ENCODE results near the gene GPR17.

The GPR17 gene

GRCh38 chr2:127614246-127614645, 31.7 kb upstream of the GPR17 start:
- no peak for DNase-seq (ENCODE audit: low read depth in 2 of 3, low spot score in 2 of 3)

GRCh38 chr2:127614731-127615130, 31.2 kb upstream of the GPR17 start:
- DNase-seq (ENCODE audit: low read depth in 2 of 3, low spot score in 2 of 3), result no peak

GRCh38 chr2:127615511-127616166, 30.3 kb upstream of the GPR17 start:
- DNase-seq (ENCODE audit: low read depth in 2 of 3, low spot score in 2 of 3), result no peak

- DNase-seq (ENCODE audit: low read depth in 2 of 3, low spot score in 2 of 3), result no peak
Observed at GRCh38 chr2:127618551-127619202, 27.3 kb upstream of the GPR17 start.

- DNase-seq (ENCODE audit: low read depth in 2 of 3, low spot score in 2 of 3), result no peak
Observed at GRCh38 chr2:127619203-127619590, 26.8 kb upstream of the GPR17 start.

- DNase-seq (ENCODE audit: low read depth in 2 of 3, low spot score in 2 of 3), result no peak
Observed at GRCh38 chr2:127619877-127620705, 25.9 kb upstream of the GPR17 start.

- no peak for DNase-seq (ENCODE audit: low read depth in 2 of 3, low spot score in 2 of 3)
Observed at GRCh38 chr2:127620866-127621265, 25.1 kb upstream of the GPR17 start.

- DNase-seq (ENCODE audit: low read depth in 2 of 3, low spot score in 2 of 3), result no peak
Observed at GRCh38 chr2:127621981-127622431, 23.9 kb upstream of the GPR17 start.

- DNase-seq (ENCODE audit: low read depth in 2 of 3, low spot score in 2 of 3), result no peak
Observed at GRCh38 chr2:127622561-127623387, 23.2 kb upstream of the GPR17 start.

- no peak for DNase-seq (ENCODE audit: low read depth in 2 of 3, low spot score in 2 of 3)
Observed at GRCh38 chr2:127623388-127624319, 22.3 kb upstream of the GPR17 start.

- DNase-seq (ENCODE audit: low read depth in 2 of 3, low spot score in 2 of 3), result no peak
Observed at GRCh38 chr2:127624320-127624755, 21.6 kb upstream of the GPR17 start.

- no peak for DNase-seq (ENCODE audit: low read depth in 2 of 3, low spot score in 2 of 3)
Observed at GRCh38 chr2:127624756-127625571, 21.0 kb upstream of the GPR17 start.

- DNase-seq (ENCODE audit: low read depth in 2 of 3, low spot score in 2 of 3), result no peak
Observed at GRCh38 chr2:127625572-127625951, 20.4 kb upstream of the GPR17 start.

GRCh38 chr2:127626175-127626574, 19.8 kb upstream of the GPR17 start:
- no peak for DNase-seq (ENCODE audit: low read depth in 2 of 3, low spot score in 2 of 3)

GRCh38 chr2:127626917-127627739, 18.8 kb upstream of the GPR17 start:
- DNase-seq (ENCODE audit: low read depth in 2 of 3, low spot score in 2 of 3), result no peak

GRCh38 chr2:127627740-127628571, 18.0 kb upstream of the GPR17 start:
- no peak for DNase-seq (ENCODE audit: low read depth in 2 of 3, low spot score in 2 of 3)
